HepG2 (cell line): ENCODE data around the gene MBTD1. TPM values are rescaled to one million over a fixed set of nuclear protein-coding genes. Genes with fewer than 3 reads are reported as not detected.
A peak's percentile ranks its signal among the peaks of the same experiment; 100 is the strongest.

Experiments used
- CBX2 ChIP-seq, 2 experiments: fragments of 200-600 bp in 1 of 2; sonication (generic); formaldehyde crosslinking in 1 of 2; IDR thresholded peaks; 2 replicates each; pipeline versions ENCODE4 v1.7.0 to v1.8.1; 2018 to 2022; ENCODE audit warnings: low read depth in 2 of 2, low read length in 1 of 2, mild to moderate bottlenecking in 1 of 2, missing genetic modification reagents in 1 of 2
- MLLT10 ChIP-seq: sonication (generic); formaldehyde crosslinking; IDR thresholded peaks from 2 replicates; pipeline ENCODE4 v1.4.0; 2020; ENCODE audit warnings: missing genetic modification reagents
- PAX8 ChIP-seq: sonication (generic); formaldehyde crosslinking; IDR thresholded peaks from 2 replicates; pipeline ENCODE4 v1.8.0; 2022; ENCODE audit warnings: mild to moderate bottlenecking, missing genetic modification reagents, borderline replicate concordance
- RFX3 ChIP-seq: IDR thresholded peaks from 2 replicates; pipeline ENCODE4 v1.6.1; 2016; ENCODE audit warnings: missing biosample characterization, missing genetic modification reagents
- SRSF1 ChIP-seq: fragments of 200-400 bp; formaldehyde crosslinking; optimal IDR thresholded peaks from 2 replicates; pipeline ENCODE3; 2017; ENCODE audit warnings: mild to moderate bottlenecking, low read depth, low read length, moderate library complexity
- polyA plus RNA-seq, 8 experiments: library from polyadenylated mRNA; depleted of rRNA in 3 of 8; stranded (reverse) in 7 of 8; unstranded in 1 of 8; fragments of >200 nt; fragmentation: Illumina TruSeq in 4 of 8; extraction: Trizol in 4 of 8; gene quantifications; 2 replicates each; pipeline versions ENCODE4 v1.2.1 to v1.2.3, GENCODE V29; 2011 to 2016; ENCODE audit warnings: low read depth in 4 of 8, missing spikeins in 1 of 8, mixed read lengths in 1 of 8; ENCODE audit not compliant: insufficient read depth in 1 of 8
- total RNA-seq, 5 experiments: library from RNA; depleted of rRNA; stranded (reverse); fragments of >200 nt; fragmentation: Illumina TruSeq; extraction: Trizol; gene quantifications; 2 replicates each; pipeline ENCODE4 v1.2.3, GENCODE V29; 2016; ENCODE audit warnings: low read depth in 1 of 5
- TF ChIP-seq, protein P1 (sequence below): sonication (generic); IDR thresholded peaks from 2 replicates; pipeline ENCODE4 v1.6.1; 2016; ENCODE audit warnings: low read depth, borderline replicate concordance
- TF ChIP-seq, protein P2 (sequence below): sonication (generic); formaldehyde crosslinking; IDR thresholded peaks from 2 replicates; pipeline ENCODE4 v1.5.0; 2020; ENCODE audit warnings: mild to moderate bottlenecking, missing genetic modification reagents, borderline replicate concordance
- TF ChIP-seq, protein P3 (sequence below): sonication (generic); formaldehyde crosslinking; IDR thresholded peaks from 2 replicates; pipeline ENCODE4 v1.5.0; 2020; ENCODE audit warnings: mild to moderate bottlenecking, missing genetic modification reagents
- TF ChIP-seq, protein P4 (sequence below): sonication (generic); formaldehyde crosslinking; IDR thresholded peaks from 2 replicates; pipeline ENCODE4 v1.4.0; 2020; ENCODE audit warnings: missing genetic modification reagents
- TF ChIP-seq, protein P5 (sequence below): sonication (generic); formaldehyde crosslinking; IDR thresholded peaks from 2 replicates; pipeline ENCODE4 v1.4.0; 2020; ENCODE audit warnings: missing genetic modification reagents

MBTD1 gene
- total and polyA plus RNA-seq, 2 of the 13 experiments (the other 11 are each of a cell fraction or from before 2014, with no cell fraction given), result 20.9 TPM

DNA sequence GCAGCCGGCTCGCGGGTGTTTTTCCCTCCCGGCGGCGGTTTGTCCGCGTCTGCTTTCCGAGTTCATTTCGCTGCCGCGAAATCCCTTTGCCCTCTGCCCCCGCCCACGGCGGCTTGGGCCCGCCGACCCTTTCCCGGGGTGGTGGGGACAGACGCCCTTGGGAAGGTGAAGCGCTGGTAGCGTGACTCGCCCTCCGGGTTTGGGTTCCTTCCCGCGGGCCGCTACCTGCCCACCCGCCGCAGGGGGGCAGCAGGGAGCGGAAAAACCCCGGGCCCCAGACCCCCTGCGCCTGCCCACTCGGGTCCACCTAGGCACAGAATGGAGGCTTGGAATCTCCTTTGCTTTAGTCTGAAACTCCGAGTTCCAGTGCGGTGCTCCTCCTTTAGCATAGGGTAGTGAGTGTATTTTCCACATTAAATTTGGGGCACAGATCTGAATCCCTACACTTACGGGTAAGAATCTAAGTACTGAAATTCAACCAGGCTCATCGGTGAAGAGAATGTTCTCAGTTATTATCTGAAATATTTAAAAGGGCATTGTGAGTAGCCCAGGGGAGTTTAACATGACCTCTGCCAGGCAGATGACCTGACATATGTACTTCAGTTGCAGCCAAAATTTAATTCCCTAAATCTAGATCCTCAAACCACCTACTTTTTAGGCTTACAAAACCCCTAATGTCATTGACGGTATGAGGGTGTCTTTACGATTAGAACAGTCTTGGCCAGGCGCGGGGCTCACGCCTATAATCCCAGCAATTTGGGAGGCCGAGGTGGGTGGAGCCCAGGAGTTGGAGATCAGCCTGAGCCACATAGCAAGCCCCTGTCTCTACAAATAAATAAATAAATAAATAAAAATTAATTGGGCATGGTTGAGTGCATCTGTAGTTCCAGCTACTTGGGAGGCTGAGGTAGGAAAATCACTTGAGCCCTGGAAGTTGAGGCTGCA lies 92.6 kb downstream of the MBTD1 start (continued):
- TF ChIP-seq MLLT10 (no peak), CBX2 (IDR thresholded peaks at IDR 0.05; ENCODE audit: low read depth, low read length) (no peak), CBX2 (CRISPR knock-in tag; IDR thresholded peaks at IDR 0.05; ENCODE audit: low read depth) (no peak), SRSF1 (peak; percentile 38), PAX8 (CRISPR knock-in tag) (no peak; the same call in 1 of the 2 replicates), RFX3 (CRISPR knock-in tag) (no peak)
- TF ChIP-seq, protein P1, sequence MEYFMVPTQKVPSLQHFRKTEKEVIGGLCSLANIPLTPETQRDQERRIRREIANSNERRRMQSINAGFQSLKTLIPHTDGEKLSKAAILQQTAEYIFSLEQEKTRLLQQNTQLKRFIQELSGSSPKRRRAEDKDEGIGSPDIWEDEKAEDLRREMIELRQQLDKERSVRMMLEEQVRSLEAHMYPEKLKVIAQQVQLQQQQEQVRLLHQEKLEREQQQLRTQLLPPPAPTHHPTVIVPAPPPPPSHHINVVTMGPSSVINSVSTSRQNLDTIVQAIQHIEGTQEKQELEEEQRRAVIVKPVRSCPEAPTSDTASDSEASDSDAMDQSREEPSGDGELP, result no peak
- TF ChIP-seq, protein P2, sequence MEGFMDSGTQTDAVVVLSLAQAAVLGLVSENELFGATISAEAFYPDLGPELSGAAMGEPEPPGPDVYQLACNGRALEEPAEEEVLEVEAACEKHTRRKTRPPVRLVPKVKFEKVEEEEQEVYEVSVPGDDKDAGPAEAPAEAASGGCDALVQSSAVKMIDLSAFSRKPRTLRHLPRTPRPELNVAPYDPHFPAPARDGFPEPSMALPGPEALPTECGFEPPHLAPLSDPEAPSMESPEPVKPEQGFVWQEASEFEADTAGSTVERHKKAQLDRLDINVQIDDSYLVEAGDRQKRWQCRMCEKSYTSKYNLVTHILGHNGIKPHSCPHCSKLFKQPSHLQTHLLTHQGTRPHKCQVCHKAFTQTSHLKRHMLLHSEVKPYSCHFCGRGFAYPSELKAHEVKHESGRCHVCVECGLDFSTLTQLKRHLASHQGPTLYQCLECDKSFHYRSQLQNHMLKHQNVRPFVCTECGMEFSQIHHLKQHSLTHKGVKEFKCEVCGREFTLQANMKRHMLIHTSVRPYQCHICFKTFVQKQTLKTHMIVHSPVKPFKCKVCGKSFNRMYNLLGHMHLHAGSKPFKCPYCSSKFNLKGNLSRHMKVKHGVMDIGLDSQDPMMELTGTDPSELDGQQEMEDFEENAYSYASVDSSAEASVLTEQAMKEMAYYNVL, result peak; percentile 0; the same call in 1 of the 2 replicates
- TF ChIP-seq, protein P3, sequence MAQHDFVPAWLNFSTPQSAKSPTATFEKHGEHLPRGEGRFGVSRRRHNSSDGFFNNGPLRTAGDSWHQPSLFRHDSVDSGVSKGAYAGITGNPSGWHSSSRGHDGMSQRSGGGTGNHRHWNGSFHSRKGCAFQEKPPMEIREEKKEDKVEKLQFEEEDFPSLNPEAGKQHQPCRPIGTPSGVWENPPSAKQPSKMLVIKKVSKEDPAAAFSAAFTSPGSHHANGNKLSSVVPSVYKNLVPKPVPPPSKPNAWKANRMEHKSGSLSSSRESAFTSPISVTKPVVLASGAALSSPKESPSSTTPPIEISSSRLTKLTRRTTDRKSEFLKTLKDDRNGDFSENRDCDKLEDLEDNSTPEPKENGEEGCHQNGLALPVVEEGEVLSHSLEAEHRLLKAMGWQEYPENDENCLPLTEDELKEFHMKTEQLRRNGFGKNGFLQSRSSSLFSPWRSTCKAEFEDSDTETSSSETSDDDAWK (CRISPR knock-in tag), result no peak
- TF ChIP-seq, protein P4, sequence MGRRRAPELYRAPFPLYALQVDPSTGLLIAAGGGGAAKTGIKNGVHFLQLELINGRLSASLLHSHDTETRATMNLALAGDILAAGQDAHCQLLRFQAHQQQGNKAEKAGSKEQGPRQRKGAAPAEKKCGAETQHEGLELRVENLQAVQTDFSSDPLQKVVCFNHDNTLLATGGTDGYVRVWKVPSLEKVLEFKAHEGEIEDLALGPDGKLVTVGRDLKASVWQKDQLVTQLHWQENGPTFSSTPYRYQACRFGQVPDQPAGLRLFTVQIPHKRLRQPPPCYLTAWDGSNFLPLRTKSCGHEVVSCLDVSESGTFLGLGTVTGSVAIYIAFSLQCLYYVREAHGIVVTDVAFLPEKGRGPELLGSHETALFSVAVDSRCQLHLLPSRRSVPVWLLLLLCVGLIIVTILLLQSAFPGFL (CRISPR knock-in tag), result no peak
- TF ChIP-seq, protein P5, sequence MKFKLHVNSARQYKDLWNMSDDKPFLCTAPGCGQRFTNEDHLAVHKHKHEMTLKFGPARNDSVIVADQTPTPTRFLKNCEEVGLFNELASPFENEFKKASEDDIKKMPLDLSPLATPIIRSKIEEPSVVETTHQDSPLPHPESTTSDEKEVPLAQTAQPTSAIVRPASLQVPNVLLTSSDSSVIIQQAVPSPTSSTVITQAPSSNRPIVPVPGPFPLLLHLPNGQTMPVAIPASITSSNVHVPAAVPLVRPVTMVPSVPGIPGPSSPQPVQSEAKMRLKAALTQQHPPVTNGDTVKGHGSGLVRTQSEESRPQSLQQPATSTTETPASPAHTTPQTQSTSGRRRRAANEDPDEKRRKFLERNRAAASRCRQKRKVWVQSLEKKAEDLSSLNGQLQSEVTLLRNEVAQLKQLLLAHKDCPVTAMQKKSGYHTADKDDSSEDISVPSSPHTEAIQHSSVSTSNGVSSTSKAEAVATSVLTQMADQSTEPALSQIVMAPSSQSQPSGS (CRISPR knock-in tag), result no peak
